ENCODE data around the gene LIPE. TPM values are rescaled to one million over a fixed set of nuclear protein-coding genes. Genes with fewer than 3 reads are reported as not detected.

Gene LIPE
- total RNA-seq, 1 donor from 2014 or later = 1.5 TPM

- DNase-seq (ENCODE audit: low read depth) = peak; percentile 17
Observed at GRCh38 chr19:42420055-42420544, 7.1 kb downstream of the LIPE start.

DNA sequence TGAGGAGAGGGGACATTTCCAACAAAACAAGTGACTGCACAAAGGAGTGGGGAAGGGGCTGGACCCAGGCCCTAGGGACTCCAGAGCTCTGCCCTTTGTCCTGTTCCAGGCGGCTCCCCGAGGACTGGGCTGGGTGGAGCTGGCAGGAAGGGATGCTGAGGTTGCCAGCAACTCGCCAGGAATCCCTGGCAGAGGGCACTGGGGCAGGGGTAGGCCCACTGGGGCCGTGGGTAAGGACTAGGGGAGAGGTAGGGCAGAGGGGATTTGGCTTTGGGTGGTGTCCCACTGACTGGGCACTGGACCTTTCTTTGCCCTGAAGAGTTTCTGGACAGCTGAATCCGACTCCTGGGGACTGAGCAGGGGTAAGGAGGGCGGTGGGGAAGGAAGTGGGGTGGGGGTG is 7.9 kb downstream of the LIPE start:
- DNase-seq (ENCODE audit: low read depth) = no peak

GRCh38 chr19:42412661-42413076 is 14.5 kb downstream of the LIPE start:
- peak; percentile 74 for DNase-seq (ENCODE audit: low read depth)

- DNase-seq (ENCODE audit: low read depth) = peak; percentile 80
Observed at GRCh38 chr19:42412227-42412626, 15.0 kb downstream of the LIPE start.

GRCh38 chr19:42411581-42412178 is 15.5 kb downstream of the LIPE start:
- no peak for DNase-seq (ENCODE audit: low read depth)

- no peak for DNase-seq (ENCODE audit: low read depth)
Observed at GRCh38 chr19:42410371-42410770, 16.8 kb downstream of the LIPE start.

- DNase-seq (ENCODE audit: low read depth) = peak; percentile 53
Observed at GRCh38 chr19:42409477-42409876, 17.7 kb downstream of the LIPE start.

- DNase-seq (ENCODE audit: low read depth) = no peak
Observed at GRCh38 chr19:42407816-42408175, 19.4 kb downstream of the LIPE start.

GRCh38 chr19:42407085-42407815 is 19.9 kb downstream of the LIPE start:
- no peak for DNase-seq (ENCODE audit: low read depth)

DNA sequence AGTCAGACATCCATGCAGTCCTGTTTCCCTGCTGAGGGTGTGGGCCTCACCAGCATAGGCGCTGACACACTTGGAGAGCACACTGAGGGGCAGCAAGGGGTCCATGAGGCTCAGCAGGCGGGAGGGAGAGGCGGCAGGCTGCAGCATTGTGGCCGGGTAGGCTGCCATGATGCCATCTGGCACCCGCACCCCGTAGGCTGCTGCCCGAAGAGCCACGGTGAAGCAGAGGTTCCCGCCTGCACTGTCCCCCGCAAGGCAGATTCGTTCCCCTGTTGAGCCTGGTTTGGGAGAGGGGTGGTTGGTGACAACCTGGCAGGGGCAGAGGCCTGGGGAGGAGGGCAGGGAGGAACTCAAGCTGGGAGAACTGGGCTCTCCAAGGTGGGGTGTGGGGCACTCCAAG is 21.1 kb downstream of the LIPE start:
- DNase-seq (ENCODE audit: low read depth) = no peak

GRCh38 chr19:42403586-42403985 is 23.6 kb downstream of the LIPE start:
- no peak for DNase-seq (ENCODE audit: low read depth)

DNA sequence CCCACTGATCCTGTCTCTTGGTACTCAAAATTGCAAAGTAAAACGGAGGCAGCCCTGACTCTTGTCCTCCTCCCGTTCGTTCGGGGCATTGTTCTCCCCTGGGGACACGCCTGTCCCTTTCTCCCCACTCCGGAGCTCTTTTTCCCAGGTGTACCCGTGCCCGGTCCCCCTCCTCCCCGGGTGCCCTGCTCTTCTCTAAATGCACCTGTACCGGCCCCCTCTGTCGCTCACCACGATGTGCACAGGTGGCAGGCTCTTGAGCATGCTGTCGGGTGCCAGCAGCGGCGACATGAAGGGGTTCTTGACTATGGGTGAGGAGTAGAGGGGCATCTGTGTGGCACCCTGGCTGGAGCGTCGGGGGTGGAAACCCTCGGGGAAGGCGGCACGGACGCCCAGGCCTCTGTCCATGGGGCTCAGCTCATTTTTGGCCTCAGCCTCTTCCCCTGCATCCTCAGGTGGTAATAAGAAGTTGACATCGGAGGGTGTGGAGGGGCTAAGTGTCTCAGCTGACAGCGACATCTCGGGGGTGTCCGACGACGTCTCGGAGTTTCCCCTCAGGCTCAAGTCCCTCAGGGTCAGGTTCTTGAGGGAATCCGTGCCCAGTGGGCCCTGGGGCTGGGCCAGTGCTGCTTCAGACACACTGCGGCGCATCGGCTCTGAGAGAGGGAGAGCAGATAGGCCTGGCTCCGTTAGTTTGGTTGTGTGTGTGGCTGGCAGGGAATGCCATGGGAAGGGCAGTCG is 24.6 kb downstream of the LIPE start:
- no peak for DNase-seq (ENCODE audit: low read depth)

GRCh38 chr19:42401365-42402303 is 25.6 kb downstream of the LIPE start:
- peak; percentile 79 for DNase-seq (ENCODE audit: low read depth)

- no peak for DNase-seq (ENCODE audit: low read depth)
Observed at GRCh38 chr19:42400404-42400803, 26.8 kb downstream of the LIPE start.

DNA sequence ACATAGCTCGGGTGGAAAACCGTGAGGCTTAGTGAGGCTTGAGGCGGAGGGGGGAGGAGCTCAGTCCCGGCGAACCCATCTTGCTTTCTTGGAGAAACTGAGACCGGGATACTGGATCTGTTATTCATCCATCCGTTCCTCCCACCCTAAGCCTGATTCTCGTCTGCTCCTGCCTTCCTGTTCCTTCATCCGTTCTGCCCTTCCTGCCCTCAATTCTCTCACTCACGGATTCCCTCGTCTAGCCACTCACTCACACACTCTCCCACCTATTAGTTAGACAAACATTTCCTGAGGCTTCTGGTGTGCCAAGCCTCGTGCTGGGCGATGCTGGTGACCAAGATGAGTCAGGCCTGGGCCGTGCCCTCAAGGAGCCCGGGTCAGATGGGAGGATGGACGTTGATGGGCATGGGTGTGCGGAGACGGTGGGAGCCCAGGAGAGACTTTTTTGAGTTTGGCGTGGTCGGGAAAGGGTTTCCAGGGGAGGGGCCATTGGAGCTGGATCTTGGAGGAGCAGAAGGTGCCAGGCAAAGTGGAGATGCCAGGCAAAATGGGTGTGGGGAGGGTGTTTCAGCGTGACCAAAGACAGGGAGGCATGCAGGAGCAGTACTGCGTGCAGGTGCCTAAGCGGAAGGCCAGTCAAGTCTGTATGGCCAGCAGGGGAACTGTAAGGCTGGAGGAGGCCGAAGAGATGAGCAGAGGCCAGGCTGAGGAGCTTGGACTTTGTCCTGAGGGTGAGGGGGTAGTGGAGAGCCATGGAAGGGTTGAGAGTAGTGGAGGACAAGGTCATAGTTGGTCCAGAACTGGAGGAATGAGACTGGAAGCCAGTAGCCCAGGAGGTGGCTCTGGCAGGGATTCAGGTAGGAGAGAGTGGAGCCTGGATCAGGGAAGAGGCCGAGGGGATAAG is 29.7 kb downstream of the LIPE start:
- no peak for DNase-seq (ENCODE audit: low read depth)

DNA sequence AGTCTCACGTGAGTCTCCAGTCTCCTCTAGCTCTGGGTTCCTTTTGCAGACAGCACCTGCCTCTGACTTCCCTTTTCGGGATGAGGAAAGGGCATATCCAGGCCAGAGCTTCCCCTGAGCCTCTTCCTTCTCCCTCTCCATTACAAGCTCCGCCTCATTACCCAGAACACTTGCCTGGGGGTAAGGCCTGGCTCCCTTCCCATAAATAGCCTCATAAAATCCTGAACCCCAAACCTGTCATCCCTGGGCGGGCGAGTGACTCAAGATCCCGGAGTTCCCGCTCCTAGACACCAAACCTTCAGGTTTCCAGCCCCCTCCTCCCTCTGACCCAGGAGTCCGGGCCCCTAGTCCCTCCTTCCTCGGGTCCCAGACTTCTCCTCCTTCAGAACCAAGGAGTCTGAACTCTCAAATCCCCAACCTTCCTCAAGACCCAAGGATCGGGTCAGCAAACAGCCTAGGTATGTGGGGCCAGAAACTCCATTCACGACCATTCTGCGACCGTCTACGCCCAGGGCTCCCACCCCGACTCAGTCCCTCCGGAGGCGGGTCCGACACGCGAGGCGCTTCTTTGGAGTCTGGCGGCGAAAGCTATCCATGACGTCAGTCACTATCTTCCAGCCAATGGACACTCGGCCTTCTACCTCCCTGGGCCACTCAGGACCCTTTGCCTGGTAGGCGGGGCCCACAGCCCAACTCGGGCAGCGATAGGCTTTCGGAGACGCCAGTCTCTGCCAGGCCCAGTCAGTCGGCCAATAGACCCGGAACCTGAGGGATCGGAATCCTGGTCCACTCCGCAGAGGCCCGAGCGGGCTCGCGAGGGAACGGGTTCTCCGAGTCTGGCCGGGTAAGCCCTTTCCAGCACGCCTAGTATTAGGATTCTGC is 30.6 kb downstream of the LIPE start:
- DNase-seq (ENCODE audit: low read depth) = peak; percentile 99

GRCh38 chr19:42394751-42395150 is 32.4 kb downstream of the LIPE start:
- DNase-seq (ENCODE audit: low read depth) = no peak

- DNase-seq (ENCODE audit: low read depth) = no peak
Observed at GRCh38 chr19:42392165-42392564, 35.0 kb downstream of the LIPE start.

- DNase-seq (ENCODE audit: low read depth) = no peak
Observed at GRCh38 chr19:42389899-42390298, 37.3 kb downstream of the LIPE start, which contains the start of gene CNFN. CNFN (minus strand) TSS chr19:42390297; CDS start chr19:42389037, 1,260 bp downstream.

All from myocyte (in vitro differentiated cells).